A673 (cell line): ENCODE measurements around the gene FRMD4A. TPM values are rescaled to one million over a fixed set of nuclear protein-coding genes. Genes with fewer than 3 reads are reported as not detected.

Experiments
- BruUV-seq: library from RNA; stranded (reverse); fragments of 400-500 nt; replicated peaks from 2 replicates; lab custom pipeline; 2021; lab: Mats Ljungman, UMichigan
- CTCF ChIA-PET: fragments of 300-600 bp; sonication (Branson Sonifier 250); formaldehyde crosslinking; loops from one replicate; lab custom pipeline; 2022; ENCODE audit warnings: antibody characterized with exemption; lab: Charles Lee
- POLR2A ChIA-PET: fragments of 300-600 bp; sonication (Branson Sonifier 250); formaldehyde crosslinking; loops from one replicate; lab custom pipeline; 2022; ENCODE audit warnings: antibody characterized with exemption; ENCODE audit not compliant: low non-redundant PET; lab: Charles Lee
- DNase-seq: peaks from one replicate; pipeline ENCODE4 v3.0.0-alpha.2; 2015; ENCODE audit warnings: low spot score
- H3K27ac ChIP-seq: fragments of 200-600 bp; sonication (generic); 2 replicates; pipeline ENCODE4 v1.5.1; 2016; ENCODE audit warnings: mixed run types, low read depth, mild to moderate bottlenecking, mixed read lengths, antibody characterized with exemption, low read length; ENCODE audit not compliant: poor library complexity, severe bottlenecking
- H3K27me3 ChIP-seq: fragments of 200-600 bp; sonication (generic); replicated peaks from 2 replicates; pipeline ENCODE4 v1.6.1; 2017; ENCODE audit warnings: mixed run types, low read depth, mild to moderate bottlenecking, mixed read lengths, antibody characterized with exemption, low read length; ENCODE audit not compliant: insufficient read depth, poor library complexity
- H3K36me3 ChIP-seq: fragments of 200-600 bp; sonication (generic); 2 replicates; pipeline ENCODE4 v1.6.1; 2016; ENCODE audit warnings: mixed run types, mild to moderate bottlenecking, mixed read lengths, antibody characterized with exemption, low read length; ENCODE audit not compliant: insufficient read depth, poor library complexity, severe bottlenecking
- H3K4me1 ChIP-seq: fragments of 200-600 bp; sonication (generic); 2 replicates; pipeline ENCODE4 v1.6.1; 2017; ENCODE audit warnings: mixed run types, mild to moderate bottlenecking, mixed read lengths, antibody characterized with exemption, low read length; ENCODE audit not compliant: insufficient read depth, poor library complexity, severe bottlenecking
- H3K4me3 ChIP-seq: fragments of 200-600 bp; sonication (generic); 2 replicates; pipeline ENCODE4 v1.5.1; 2016; ENCODE audit warnings: low read depth, mixed run types, mild to moderate bottlenecking, mixed read lengths, low read length; ENCODE audit not compliant: poor library complexity, severe bottlenecking
- H3K9me3 ChIP-seq: fragments of 200-600 bp; sonication (generic); 2 replicates; pipeline ENCODE4 v1.6.1; 2016; ENCODE audit warnings: mixed run types, low read depth, mild to moderate bottlenecking, mixed read lengths, antibody characterized with exemption, low read length; ENCODE audit not compliant: poor library complexity, severe bottlenecking
- CTCF ChIP-seq: fragments of 300-800, 200-600 bp; sonication (generic); conservative IDR thresholded peaks from 2 replicates; pipeline ENCODE4 v1.5.1; 2017; ENCODE audit warnings: low read depth, mild to moderate bottlenecking, antibody characterized with exemption, low read length, moderate library complexity, mixed read lengths
- EZH2 ChIP-seq: fragments of 200-600 bp; sonication (generic); IDR thresholded peaks from 2 replicates; pipeline ENCODE4 v1.6.1; 2017; ENCODE audit warnings: borderline replicate concordance, low read depth, mild to moderate bottlenecking, mixed read lengths, antibody characterized with exemption, low read length; ENCODE audit not compliant: poor library complexity, severe bottlenecking
- intact Hi-C: fragments of 100-400 bp; cut with micrococcal nuclease; formaldehyde crosslinking; loops from one replicate; pipeline ENCODE4 v1.10.0; 2022; ENCODE audit not compliant: unreplicated experiment
- total RNA-seq: library from RNA; stranded (reverse); gene quantifications from 2 replicates; pipeline ENCODE4 v1.2.3, GENCODE V29; 2021

FRMD4A gene
- total RNA-seq, 1 experiment from 2014 or later = 26.3 TPM

- Histone ChIP-seq H3K4me1 (no peaks in the 10 kb centered on the region), H3K9me3 (no peaks in the 10 kb centered on the region), H3K27ac (no peak overlapping the region), H3K27me3 (peaks cover 18% of the 10 kb centered on the region), H3K4me3 (no peak overlapping the region), H3K36me3 (no peaks in the 10 kb centered on the region)
- POLR2A ChIA-PET = no interaction called here
- TF ChIP-seq EZH2 (no peak), CTCF (no peak)
- intact Hi-C loops = no loop called here
- no peak for DNase-seq
- CTCF ChIA-PET = no interaction called here
- BruUV-seq = no TSS peak
These were observed 508.2 kb downstream of the FRMD4A start for GRCh38 chr10:13822490-13822889.

GRCh38 chr10:13820964-13821337 is 509.8 kb downstream of the FRMD4A start:
- intact Hi-C loops = no loop called here
- H3K4me3 ChIP-seq = no peak overlapping the region
- TF ChIP-seq EZH2 (no peak), CTCF (no peak)
- H3K4me1 ChIP-seq = no peaks in the 10 kb centered on the region
- POLR2A ChIA-PET = no interaction called here
- CTCF ChIA-PET = no interaction called here
- no peak overlapping the region for H3K27ac ChIP-seq
- no peak for DNase-seq
- H3K9me3 ChIP-seq = peaks cover 3% of the 10 kb centered on the region
- peaks cover 11% of the 10 kb centered on the region for H3K27me3 ChIP-seq
- H3K36me3 ChIP-seq = no peaks in the 10 kb centered on the region
- BruUV-seq = no TSS peak

- H3K36me3 ChIP-seq = no peaks in the 10 kb centered on the region
- intact Hi-C loops = no loop called here
- no peak overlapping the region for H3K4me3 ChIP-seq
- BruUV-seq = no TSS peak
- CTCF ChIA-PET = no interaction called here
- TF ChIP-seq CTCF (no peak), EZH2 (no peak)
- POLR2A ChIA-PET = interaction anchor here (0.6 kb wide), 1 partner anchor 1093 kb away, joined by 5 read pairs; no protein-coding TSS in a partner anchor
- peaks cover 11% of the 10 kb centered on the region for H3K27me3 ChIP-seq
- H3K4me1 ChIP-seq = no peaks in the 10 kb centered on the region
- peaks cover 3% of the 10 kb centered on the region for H3K9me3 ChIP-seq
- no peak for DNase-seq
- H3K27ac ChIP-seq = no peak overlapping the region
These were observed 510.4 kb downstream of the FRMD4A start for GRCh38 chr10:13820119-13820963.
